DMS114 treated with DMSO at 0.1 percent for 48 hours (cell line): ENCODE results near the gene ATP5PD.
"Not testable (repeated sequence)": the region's sequence is repeated elsewhere in the genome, so short reads cannot be mapped to it uniquely, and the experiment has no call there.

ENCODE experiments used
- DNase-seq: peaks from one replicate; lab custom pipeline; 2025; ENCODE audit not compliant: unreplicated experiment; lab: John Stamatoyannopoulos, UW

Gene ATP5PD

GRCh38 chr17:75025398-75025734 lies 21.4 kb downstream of the ATP5PD start:
- not testable (repeated sequence) for DNase-seq

- no peak for DNase-seq
Observed at GRCh38 chr17:75024686-75025397, 21.9 kb downstream of the ATP5PD start.

- DNase-seq = no peak
Observed at GRCh38 chr17:75020331-75021110, 26.2 kb downstream of the ATP5PD start.

GRCh38 chr17:75019710-75020109 lies 27.1 kb downstream of the ATP5PD start:
- DNase-seq = no peak

GRCh38 chr17:75019146-75019545 lies 27.6 kb downstream of the ATP5PD start:
- DNase-seq = no peak

GRCh38 chr17:75013092-75013559 lies 33.6 kb downstream of the ATP5PD start:
- DNase-seq = no peak

GRCh38 chr17:75012346-75013091 lies 34.2 kb downstream of the ATP5PD start, which contains the start of gene MRPL58:
TSS of gene MRPL58 (plus strand) at chr17:75012670. CDS start at chr17:75012687, 17 bp downstream.
- peak; percentile 74 for DNase-seq

GRCh38 chr17:75012096-75012345 lies 34.7 kb downstream of the ATP5PD start:
- no peak for DNase-seq

GRCh38 chr17:75011401-75012095 lies 35.2 kb downstream of the ATP5PD start:
- no peak for DNase-seq

- DNase-seq = no peak
Observed at GRCh38 chr17:75010683-75011400, 35.9 kb downstream of the ATP5PD start.

- DNase-seq = no peak
Observed at GRCh38 chr17:75009139-75009724, 37.5 kb downstream of the ATP5PD start.

GRCh38 chr17:75008373-75008772 lies 38.4 kb downstream of the ATP5PD start:
- DNase-seq = no peak

- no peak for DNase-seq
Observed at GRCh38 chr17:75006653-75007052, 40.1 kb downstream of the ATP5PD start.

GRCh38 chr17:75006084-75006483 lies 40.7 kb downstream of the ATP5PD start:
- not testable (repeated sequence) for DNase-seq

- no peak for DNase-seq
Observed at GRCh38 chr17:75005291-75005690, 41.5 kb downstream of the ATP5PD start.

- no peak for DNase-seq
Observed at GRCh38 chr17:75004371-75004770, 42.4 kb downstream of the ATP5PD start.

- DNase-seq = no peak
Observed at GRCh38 chr17:75003957-75004355, 42.8 kb downstream of the ATP5PD start.

GRCh38 chr17:75003070-75003956 lies 43.5 kb downstream of the ATP5PD start:
- no peak for DNase-seq
